ENCODE measurements around the gene ZNF622. TPM values are rescaled to one million over a fixed set of nuclear protein-coding genes. Genes with fewer than 3 reads are reported as not detected.

Gene ZNF622
- total and polyA plus RNA-seq, 11 donors = 43.7 to 171 (median 58.4) TPM

- WGBS, 4 donors = 50 to 82% (median 65%) methylated on average over 1 of the region's 1 CpG
- Histone ChIP-seq H3K4me1 (peaks cover 4 to 85% (median 68%) of the 10 kb centered on the region in 12 donors), H3K9me3 (no peaks in the 10 kb centered on the region), H3K36me3 (peaks cover 0 to 46% (median 42%) of the 10 kb centered on the region in 9 donors), H3K27me3 (no peaks in the 10 kb centered on the region), H3K4me3 (peak overlapping the region; percentile 81 to 97 (median 90)), H3K27ac (peak overlapping the region in 8 of 12 donors; percentile 4 to 97 (median 93))
- intact Hi-C loops (cut with DNase I) = loop anchor here in 1 of 10 donors (5.0 kb wide), 1 partner anchor 1087 kb away; no protein-coding TSS in a partner anchor
- DNase-seq (no peak), ATAC-seq (no peak)
- TF ChIP-seq POLR2A (IDR thresholded peaks at IDR 0.05) = no peak
- TF ChIP-seq, protein P1, sequence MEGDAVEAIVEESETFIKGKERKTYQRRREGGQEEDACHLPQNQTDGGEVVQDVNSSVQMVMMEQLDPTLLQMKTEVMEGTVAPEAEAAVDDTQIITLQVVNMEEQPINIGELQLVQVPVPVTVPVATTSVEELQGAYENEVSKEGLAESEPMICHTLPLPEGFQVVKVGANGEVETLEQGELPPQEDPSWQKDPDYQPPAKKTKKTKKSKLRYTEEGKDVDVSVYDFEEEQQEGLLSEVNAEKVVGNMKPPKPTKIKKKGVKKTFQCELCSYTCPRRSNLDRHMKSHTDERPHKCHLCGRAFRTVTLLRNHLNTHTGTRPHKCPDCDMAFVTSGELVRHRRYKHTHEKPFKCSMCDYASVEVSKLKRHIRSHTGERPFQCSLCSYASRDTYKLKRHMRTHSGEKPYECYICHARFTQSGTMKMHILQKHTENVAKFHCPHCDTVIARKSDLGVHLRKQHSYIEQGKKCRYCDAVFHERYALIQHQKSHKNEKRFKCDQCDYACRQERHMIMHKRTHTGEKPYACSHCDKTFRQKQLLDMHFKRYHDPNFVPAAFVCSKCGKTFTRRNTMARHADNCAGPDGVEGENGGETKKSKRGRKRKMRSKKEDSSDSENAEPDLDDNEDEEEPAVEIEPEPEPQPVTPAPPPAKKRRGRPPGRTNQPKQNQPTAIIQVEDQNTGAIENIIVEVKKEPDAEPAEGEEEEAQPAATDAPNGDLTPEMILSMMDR (IDR thresholded peaks at IDR 0.05) = no peak
Measured at GRCh38 chr5:16464231-16464630, 1.4 kb downstream of the ZNF622 start.

DNA sequence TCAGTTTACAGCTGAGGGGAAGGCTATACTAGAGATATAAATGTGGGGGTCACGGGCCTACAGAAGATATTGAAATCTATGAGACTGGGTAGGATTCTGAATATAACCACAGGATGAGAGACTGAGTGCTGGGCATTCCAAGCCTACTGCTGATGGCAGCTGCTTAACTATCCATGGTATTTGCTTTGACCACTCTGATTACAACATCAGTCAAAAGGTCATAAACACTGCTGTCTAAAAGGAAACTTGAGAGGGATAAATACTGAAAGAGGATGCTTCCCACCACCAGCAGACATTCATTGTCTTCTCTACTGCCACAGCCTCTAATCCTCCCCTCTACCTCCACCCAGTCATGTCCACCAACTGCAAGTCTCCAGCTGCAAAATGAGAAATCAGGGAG is 3.8 kb downstream of the ZNF622 start:
- intact Hi-C loops (cut with DNase I) = loop anchor here in 1 of 10 donors (5.0 kb wide), 1 partner anchor 1084 kb away; no protein-coding TSS in a partner anchor

GRCh38 chr5:16461026-16461425 is 4.6 kb downstream of the ZNF622 start:
- 93 to 98% (median 96%) methylated on average over 1 of the region's 1 CpG for WGBS, 4 donors
- Histone ChIP-seq H3K27ac (peak overlapping the region in 4 of 12 donors; percentile 52 to 95 (median 62)), H3K4me3 (no peak overlapping the region), H3K9me3 (no peaks in the 10 kb centered on the region), H3K36me3 (peaks cover 0 to 77% (median 72%) of the 10 kb centered on the region in 9 donors), H3K4me1 (peaks cover 4 to 88% (median 64%) of the 10 kb centered on the region in 12 donors), H3K27me3 (no peaks in the 10 kb centered on the region)
- no peak for DNase-seq
- TF ChIP-seq, protein P1 (IDR thresholded peaks at IDR 0.05) = no peak
- TF ChIP-seq POLR2A (IDR thresholded peaks at IDR 0.05) = no peak
- no peak for ATAC-seq
- intact Hi-C loops (cut with DNase I) = loop anchor here in 1 of 10 donors (5.0 kb wide), 1 partner anchor 1084 kb away; no protein-coding TSS in a partner anchor

More for the DNA sequence above, 3.8 kb downstream of the ZNF622 start:
- H3K27me3 ChIP-seq = no peaks in the 10 kb centered on the region
- H3K36me3 ChIP-seq = peaks cover 0 to 71% (median 66%) of the 10 kb centered on the region in 9 donors
- no peaks in the 10 kb centered on the region for H3K9me3 ChIP-seq
- H3K4me1 ChIP-seq = peaks cover 4 to 85% (median 63%) of the 10 kb centered on the region in 12 donors
- H3K4me3 ChIP-seq = no peak overlapping the region
- TF ChIP-seq POLR2A (IDR thresholded peaks at IDR 0.05) = no peak
- TF ChIP-seq, protein P1 (IDR thresholded peaks at IDR 0.05) = no peak
- DNase-seq (no peak), ATAC-seq (no peak)
- H3K27ac ChIP-seq = peak overlapping the region in 5 of 12 donors; percentile 3 to 95 (median 7)
- WGBS, 4 donors = 37 to 58% (median 49%) methylated on average over 1 of the region's 1 CpG

DNA sequence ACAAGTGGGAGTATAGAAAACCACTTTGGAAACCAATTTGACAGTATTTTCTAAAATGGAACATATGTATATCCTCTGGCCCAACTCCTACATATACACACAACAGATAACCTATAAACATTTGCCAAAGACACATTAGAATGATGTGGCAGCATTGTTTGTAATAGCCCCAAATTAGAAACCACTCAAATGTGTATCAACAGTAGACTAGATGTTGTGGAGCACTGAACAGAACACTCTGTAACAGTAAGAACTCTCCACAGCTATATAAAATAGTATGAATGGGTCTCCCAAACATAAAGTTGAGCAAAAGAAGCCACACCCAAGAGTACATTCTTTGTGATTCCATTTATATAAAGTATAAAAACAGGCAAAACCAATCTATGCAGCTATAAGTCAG is 6.1 kb downstream of the ZNF622 start:
- Histone ChIP-seq H3K27me3 (no peaks in the 10 kb centered on the region), H3K4me3 (no peak overlapping the region), H3K27ac (peak overlapping the region; percentile 28 to 95 (median 63)), H3K36me3 (peaks cover 0 to 92% (median 85%) of the 10 kb centered on the region in 9 donors), H3K4me1 (peaks cover 8 to 98% (median 72%) of the 10 kb centered on the region in 12 donors), H3K9me3 (no peaks in the 10 kb centered on the region)
- ATAC-seq = peak; percentile 76 to 87 (median 83)
- peak in 1 of 2 donors; percentile 18 for TF ChIP-seq POLR2A (IDR thresholded peaks at IDR 0.05)
- TF ChIP-seq, protein P1 (IDR thresholded peaks at IDR 0.05) = no peak
- intact Hi-C loops (cut with DNase I) = loop anchor here in 8 of 10 donors (5.0 to 10.0 kb wide), 9 partner anchors 42 to 995 kb away; partner anchors contain the start of gene MARCHF11 (in 4 of the 8)
- no peak for DNase-seq
